Right ventricle myocardium superior (tissue), 1 donor: ENCODE data around the gene DHCR24. TPM values are rescaled to one million over a fixed set of nuclear protein-coding genes. Genes with fewer than 3 reads are reported as not detected.
A peak's percentile ranks its signal among the peaks of the same experiment; 100 is the strongest.

ENCODE experiments used
- ATAC-seq: fragments of 200-7000 bp; cut with Tn5 transposase; one replicate; pipeline ENCODE4 v1.9.1; 2020; ENCODE audit warnings: mild to moderate bottlenecking; ENCODE audit not compliant: poor library complexity
- DNase-seq: peaks from one replicate; pipeline ENCODE4 v3.0.0-alpha.2; 2020
- intact Hi-C: fragments of 100-400 bp; cut with DNase I; formaldehyde crosslinking; loops from one replicate; pipeline ENCODE4 v1.11.2; 2022
- total RNA-seq: library from RNA; stranded (reverse); fragmentation: NEBNext Ultra II Directional; extraction: Animal tissue kit (Norgen Biotek cat#: 25700); gene quantifications from one replicate; pipeline ENCODE4 v1.2.1, GENCODE V29; 2021
- donor health status: DM: no; HTN: yes; CAD: no; lungs with severe emphysema.

Gene DHCR24
- total RNA-seq, 1 donor from 2014 or later: 9.4 TPM

- DNase-seq (no peak), ATAC-seq (no peak)
- intact Hi-C loops: no loop called here
Measured at GRCh38 chr1:54850737-54851136, 36.3 kb downstream of the DHCR24 start.

DNA sequence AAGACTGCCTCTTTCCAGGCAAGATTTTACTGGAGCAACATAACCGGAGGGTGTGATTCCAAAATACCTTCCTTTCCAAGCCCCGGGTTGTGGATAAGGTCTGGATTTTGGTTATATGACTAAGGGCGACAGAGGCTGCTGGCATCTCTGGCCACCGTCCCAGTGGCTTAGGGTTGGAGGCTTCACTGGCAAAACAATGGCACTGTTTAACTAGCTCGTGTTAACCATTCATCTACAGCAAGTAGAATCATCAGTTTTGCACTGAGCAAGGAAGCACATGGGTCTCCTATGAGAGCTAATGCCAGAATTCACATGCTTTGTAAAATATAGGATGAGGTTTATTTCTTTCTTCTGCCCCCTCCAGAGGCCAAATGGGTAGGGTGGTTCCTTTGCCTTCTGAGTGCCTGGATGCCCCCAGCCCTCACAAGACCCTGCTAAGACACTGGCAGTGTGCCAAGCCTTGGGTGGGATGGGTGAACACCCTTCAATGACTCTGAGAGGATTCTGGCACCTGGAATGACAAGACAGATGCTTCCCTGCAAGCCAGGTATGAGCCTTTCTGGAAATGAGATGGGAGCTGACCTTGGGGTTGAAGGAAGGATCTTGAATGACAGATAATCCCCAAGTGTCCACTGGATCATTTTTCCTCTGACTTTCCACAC is 36.8 kb downstream of the DHCR24 start:
- intact Hi-C loops: no loop called here
- ATAC-seq: no peak
- DNase-seq: no peak

DNA sequence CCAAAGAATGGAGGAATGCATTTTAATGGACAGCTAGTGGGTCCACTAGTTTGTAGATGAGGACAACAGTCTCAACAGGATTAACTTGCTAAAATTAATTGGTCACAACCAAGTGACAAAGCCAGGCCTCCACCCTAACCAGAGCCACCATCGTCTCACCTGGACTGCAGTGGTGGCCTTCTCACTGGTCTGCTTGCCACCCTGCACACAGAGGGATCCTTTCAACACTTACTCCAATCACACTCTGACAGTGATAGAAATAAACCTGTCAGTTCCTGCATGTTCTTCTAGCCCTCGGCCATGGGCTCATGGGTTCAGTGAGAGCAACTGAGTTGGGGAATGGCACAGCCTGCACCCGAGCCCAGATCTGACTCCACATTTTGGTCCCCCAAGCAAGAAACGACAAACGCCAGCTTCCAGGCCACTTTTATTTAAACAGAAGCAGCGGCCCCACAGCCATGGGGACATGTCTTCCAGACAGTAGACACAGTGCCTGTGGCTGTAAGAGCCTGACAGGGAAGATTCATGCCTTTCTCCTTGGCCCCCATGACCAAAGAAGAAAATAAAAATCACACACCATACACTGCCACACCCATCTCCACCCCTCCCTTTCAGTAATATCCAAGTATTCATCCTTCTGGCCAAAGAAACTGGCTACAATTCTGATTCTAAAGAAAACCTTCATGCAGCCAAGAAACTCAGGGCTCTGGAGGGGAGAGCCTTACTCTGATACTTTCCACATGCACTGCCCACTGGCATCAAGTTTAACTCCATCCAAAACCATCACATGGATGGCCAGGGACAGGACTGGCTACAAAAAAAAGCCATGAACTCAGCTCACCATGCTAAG is 37.6 kb downstream of the DHCR24 start:
- DNase-seq (no peak), ATAC-seq (peak; percentile 56)
- intact Hi-C loops: no loop called here

- ATAC-seq (no peak), DNase-seq (no peak)
- intact Hi-C loops: no loop called here
Measured at GRCh38 chr1:54848134-54848948, 38.7 kb downstream of the DHCR24 start.

DNA sequence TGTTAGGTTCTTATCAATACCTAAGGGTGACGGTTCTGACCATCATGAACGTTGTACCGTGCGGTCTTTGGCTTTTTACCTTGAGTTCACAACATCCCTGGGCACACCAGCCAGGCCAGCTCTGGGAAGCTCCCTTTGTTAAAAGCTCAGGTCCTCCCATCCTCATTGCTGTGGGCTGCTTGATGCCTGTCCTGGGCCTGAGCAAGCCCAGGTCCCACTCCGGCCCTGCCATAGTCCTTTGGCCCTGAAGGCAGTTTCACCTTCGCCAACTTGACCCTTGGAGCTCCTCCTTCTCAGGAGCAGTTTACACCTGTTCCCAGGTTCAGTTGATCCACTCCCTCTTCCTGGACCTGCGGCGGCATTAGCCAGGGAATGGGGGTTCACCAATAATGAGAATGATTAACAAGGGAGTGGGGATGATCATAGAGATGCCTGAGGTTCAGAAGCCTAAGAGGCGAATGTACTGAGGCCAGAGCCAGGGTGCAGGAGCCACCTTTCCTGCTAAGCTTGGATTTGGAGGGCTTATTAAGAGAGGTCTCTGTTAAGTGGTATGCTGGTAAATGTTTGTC is 40.2 kb downstream of the DHCR24 start:
- ATAC-seq (no peak), DNase-seq (no peak)
- intact Hi-C loops: no loop called here

- ATAC-seq (no peak), DNase-seq (no peak)
- intact Hi-C loops: no loop called here
Measured at GRCh38 chr1:54846301-54846700, 40.7 kb downstream of the DHCR24 start.

DNA sequence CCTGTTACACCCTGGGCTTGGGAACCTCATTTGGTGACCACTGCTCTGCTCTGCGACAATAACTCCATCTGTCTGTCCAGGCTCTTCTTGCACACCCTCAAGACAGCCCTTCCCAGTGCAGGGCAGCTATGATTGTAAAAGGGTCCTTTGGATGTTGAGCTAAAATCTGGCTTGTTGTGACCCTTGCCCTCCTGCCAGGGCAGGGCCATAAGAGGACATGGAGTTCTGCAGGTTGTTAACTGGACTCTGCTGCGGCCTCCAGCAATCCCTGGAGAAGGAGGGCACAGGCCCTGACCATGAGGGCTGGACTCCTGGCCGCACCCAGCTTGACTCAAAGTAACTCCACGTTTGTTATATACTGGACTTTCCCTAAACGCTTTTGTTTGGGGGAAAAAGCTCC is 41.2 kb downstream of the DHCR24 start:
- DNase-seq: no peak
- intact Hi-C loops: no loop called here
- ATAC-seq: no peak

- ATAC-seq: no peak
- no peak for DNase-seq
Measured at GRCh38 chr1:54844564-54844963, 42.4 kb downstream of the DHCR24 start.

GRCh38 chr1:54843449-54843848 is 43.5 kb downstream of the DHCR24 start:
- intact Hi-C loops: no loop called here
- no peak for DNase-seq
- no peak for ATAC-seq

More at GRCh38 chr1:54844564-54844963, 42.4 kb downstream of the DHCR24 start:
- intact Hi-C loops: no loop called here

GRCh38 chr1:54842963-54843362 is 44.0 kb downstream of the DHCR24 start:
- ATAC-seq: no peak
- intact Hi-C loops: no loop called here
- no peak for DNase-seq

- no peak for DNase-seq
- ATAC-seq: no peak
- intact Hi-C loops: no loop called here
Measured at GRCh38 chr1:54842206-54842915, 44.6 kb downstream of the DHCR24 start.

DNA sequence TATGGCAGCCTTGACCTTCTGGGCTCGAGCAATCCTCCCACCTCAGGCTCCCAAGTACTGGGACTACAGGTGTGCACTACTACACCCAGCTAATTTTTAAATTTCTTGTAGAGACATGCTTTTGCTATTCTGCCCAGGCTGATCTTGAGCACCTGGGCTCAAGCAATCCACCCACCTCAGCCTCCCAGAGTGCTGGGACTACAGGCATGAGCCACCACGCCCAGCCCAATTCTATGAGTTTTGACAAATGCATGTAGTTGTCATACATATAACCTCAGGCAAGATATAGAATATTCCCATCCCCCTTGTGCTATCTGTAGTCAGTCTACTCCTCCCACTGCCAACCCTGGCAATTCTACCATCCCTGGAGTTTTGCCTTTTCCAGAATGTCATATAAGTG is 47.2 kb downstream of the DHCR24 start:
- intact Hi-C loops: no loop called here
- DNase-seq (no peak), ATAC-seq (no peak)

DNA sequence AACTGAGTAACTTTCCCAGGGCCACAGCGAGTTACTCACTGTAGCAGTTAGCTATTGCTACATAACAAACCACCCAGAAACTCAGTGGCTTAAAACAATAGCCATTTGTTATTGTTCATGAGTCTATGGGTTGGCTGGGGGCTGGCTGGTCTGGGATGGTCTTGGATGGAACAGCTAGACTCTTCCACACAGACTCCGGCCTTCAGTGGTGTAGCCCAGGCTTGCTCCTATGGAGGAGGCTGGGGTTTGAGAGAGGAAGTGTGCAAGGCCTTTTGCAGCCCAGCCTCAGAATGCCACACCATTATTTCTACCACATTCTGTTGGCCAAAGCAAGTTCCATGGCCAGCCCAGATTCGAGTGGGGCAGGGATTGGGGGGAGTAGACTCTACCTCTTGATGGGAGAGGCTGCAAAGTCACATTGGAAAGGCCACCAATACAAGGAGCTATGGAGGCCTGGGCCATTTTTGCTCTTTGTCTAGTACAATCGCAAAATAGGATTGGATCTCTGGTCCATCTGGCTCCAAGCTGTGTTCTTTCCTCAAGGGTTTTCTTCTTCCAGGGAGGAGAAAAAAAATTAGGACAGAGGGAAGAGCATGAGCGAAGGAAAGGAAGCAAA is 48.3 kb downstream of the DHCR24 start:
- ATAC-seq: no peak
- intact Hi-C loops: no loop called here
- DNase-seq: no peak

- no peak for DNase-seq
- no peak for ATAC-seq
- intact Hi-C loops: no loop called here
Measured at GRCh38 chr1:54837002-54837853, 49.8 kb downstream of the DHCR24 start.

- intact Hi-C loops: no loop called here
- DNase-seq (no peak), ATAC-seq (no peak)
Measured at GRCh38 chr1:54836594-54836993, 50.4 kb downstream of the DHCR24 start.

GRCh38 chr1:54835970-54836369 is 51.0 kb downstream of the DHCR24 start:
- intact Hi-C loops: no loop called here
- ATAC-seq: no peak
- no peak for DNase-seq

- DNase-seq (no peak), ATAC-seq (no peak)
- intact Hi-C loops: no loop called here
Measured at GRCh38 chr1:54835131-54835898, 51.7 kb downstream of the DHCR24 start.
